MM.1S (cell line): ENCODE results near the gene CACNA1G.

Experiments
- EZH2 ChIP-seq: fragments of 300-600 bp; sonication (generic); optimal IDR thresholded peaks from 2 replicates; pipeline ENCODE3; 2017; ENCODE audit warnings: low read depth, mild to moderate bottlenecking, antibody characterized with exemption, low read length, mixed read lengths
- EZH2phosphoT487 ChIP-seq: fragments of 300-600 bp; sonication (generic); IDR thresholded peaks from 2 replicates; pipeline ENCODE4 v1.6.1; 2018; ENCODE audit warnings: antibody characterized with exemption, low read length
- TF ChIP-seq, protein P1 (sequence below): fragments of 300-600 bp; sonication (generic); IDR thresholded peaks from 2 replicates; pipeline ENCODE4 v1.5.1; 2016; ENCODE audit warnings: antibody characterized with exemption, low read length, mixed read lengths

DNA sequence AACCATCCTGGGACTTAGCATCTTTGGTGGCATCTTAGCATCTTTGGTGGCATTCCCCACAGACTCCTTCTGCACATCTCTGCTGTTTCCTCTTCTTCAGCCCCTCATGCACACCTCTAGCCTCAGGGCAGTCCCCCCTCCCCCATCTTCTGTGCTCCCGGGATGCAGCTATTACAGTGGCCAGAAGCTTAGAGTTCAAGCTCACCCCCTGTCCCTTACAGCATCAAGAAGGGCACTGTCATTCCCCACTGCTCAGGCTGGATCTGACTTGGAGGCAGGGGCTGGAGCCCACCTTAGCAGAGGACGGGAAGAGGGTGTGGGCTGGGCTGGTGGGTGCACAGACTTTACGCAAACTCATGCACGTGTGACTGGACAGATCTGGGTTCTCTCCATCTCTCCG is 27.3 kb upstream of the CACNA1G start:
- TF ChIP-seq, protein P1, sequence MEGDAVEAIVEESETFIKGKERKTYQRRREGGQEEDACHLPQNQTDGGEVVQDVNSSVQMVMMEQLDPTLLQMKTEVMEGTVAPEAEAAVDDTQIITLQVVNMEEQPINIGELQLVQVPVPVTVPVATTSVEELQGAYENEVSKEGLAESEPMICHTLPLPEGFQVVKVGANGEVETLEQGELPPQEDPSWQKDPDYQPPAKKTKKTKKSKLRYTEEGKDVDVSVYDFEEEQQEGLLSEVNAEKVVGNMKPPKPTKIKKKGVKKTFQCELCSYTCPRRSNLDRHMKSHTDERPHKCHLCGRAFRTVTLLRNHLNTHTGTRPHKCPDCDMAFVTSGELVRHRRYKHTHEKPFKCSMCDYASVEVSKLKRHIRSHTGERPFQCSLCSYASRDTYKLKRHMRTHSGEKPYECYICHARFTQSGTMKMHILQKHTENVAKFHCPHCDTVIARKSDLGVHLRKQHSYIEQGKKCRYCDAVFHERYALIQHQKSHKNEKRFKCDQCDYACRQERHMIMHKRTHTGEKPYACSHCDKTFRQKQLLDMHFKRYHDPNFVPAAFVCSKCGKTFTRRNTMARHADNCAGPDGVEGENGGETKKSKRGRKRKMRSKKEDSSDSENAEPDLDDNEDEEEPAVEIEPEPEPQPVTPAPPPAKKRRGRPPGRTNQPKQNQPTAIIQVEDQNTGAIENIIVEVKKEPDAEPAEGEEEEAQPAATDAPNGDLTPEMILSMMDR: no peak
- TF ChIP-seq EZH2phosphoT487 (no peak), EZH2 (no peak)
